Measurements from ENCODE around the gene ADCY5. TPM values are rescaled to one million over a fixed set of nuclear protein-coding genes. Genes with fewer than 3 reads are reported as not detected.

ADCY5 gene
- total RNA-seq, 4 donors from 2014 or later = 13.3 to 27.4 (median 21.7) TPM

GRCh38 chr3:123431658-123432324, 17.1 kb downstream of the ADCY5 start:
- no peaks in the 10 kb centered on the region for H3K36me3 ChIP-seq
- H3K4me1 ChIP-seq = no peaks in the 10 kb centered on the region
- 50 to 54% methylated on average over 10 of the region's 10 CpGs for WGBS, 2 donors
- no peak for TF ChIP-seq POLR2A (IDR thresholded peaks at IDR 0.05)
- TF ChIP-seq EP300 (IDR thresholded peaks at IDR 0.05) = no peak
- no peak for TF ChIP-seq CTCF (IDR thresholded peaks at IDR 0.05)
- H3K4me3 ChIP-seq = no peak overlapping the region
- no peaks in the 10 kb centered on the region for H3K9me3 ChIP-seq
- DNase-seq (ENCODE audit: low spot score in 2 of 2) = no peak
- H3K27ac ChIP-seq = no peak overlapping the region
- H3K27me3 ChIP-seq = no peaks in the 10 kb centered on the region

- 87 to 88% methylated on average over 5 of the region's 5 CpGs for WGBS, 2 donors
- H3K9me3 ChIP-seq = no peaks in the 10 kb centered on the region
- no peaks in the 10 kb centered on the region for H3K4me1 ChIP-seq
- no peak for DNase-seq (ENCODE audit: low spot score in 2 of 2)
- H3K36me3 ChIP-seq = no peaks in the 10 kb centered on the region
- no peaks in the 10 kb centered on the region for H3K27me3 ChIP-seq
- no peak overlapping the region for H3K4me3 ChIP-seq
- TF ChIP-seq POLR2A (IDR thresholded peaks at IDR 0.05) = no peak
- no peak for TF ChIP-seq EP300 (IDR thresholded peaks at IDR 0.05)
- no peak for TF ChIP-seq CTCF (IDR thresholded peaks at IDR 0.05)
- no peak overlapping the region for H3K27ac ChIP-seq
These were observed 17.8 kb downstream of the ADCY5 start for GRCh38 chr3:123431007-123431657.

- H3K36me3 ChIP-seq = no peaks in the 10 kb centered on the region
- no peaks in the 10 kb centered on the region for H3K27me3 ChIP-seq
- DNase-seq (ENCODE audit: low spot score in 2 of 2) = no peak
- no peak overlapping the region for H3K27ac ChIP-seq
- no peak for TF ChIP-seq CTCF (IDR thresholded peaks at IDR 0.05)
- peaks cover 0 to 5% (median 0%) of the 10 kb centered on the region in 4 donors for H3K4me1 ChIP-seq
- WGBS, 2 donors = 88 to 90% methylated on average over 11 of the region's 11 CpGs
- no peak overlapping the region for H3K4me3 ChIP-seq
- H3K9me3 ChIP-seq = no peaks in the 10 kb centered on the region
These were observed 18.6 kb downstream of the ADCY5 start for GRCh38 chr3:123430266-123430665.

GRCh38 chr3:123429362-123430125, 19.3 kb downstream of the ADCY5 start:
- Histone ChIP-seq H3K9me3 (no peaks in the 10 kb centered on the region), H3K4me1 (peaks cover 0 to 13% (median 2%) of the 10 kb centered on the region in 4 donors), H3K27me3 (no peaks in the 10 kb centered on the region), H3K4me3 (no peak overlapping the region), H3K36me3 (no peaks in the 10 kb centered on the region), H3K27ac (no peak overlapping the region)
- TF ChIP-seq EP300 (IDR thresholded peaks at IDR 0.05) = no peak
- TF ChIP-seq CTCF (IDR thresholded peaks at IDR 0.05) = no peak
- TF ChIP-seq POLR2A (IDR thresholded peaks at IDR 0.05) = no peak
- DNase-seq (ENCODE audit: low spot score in 2 of 2) = no peak
- 72 to 82% methylated on average over 8 to 10 of the region's 10 CpGs for WGBS, 2 donors
